GM23338 (cell line): Measurements from ENCODE around the gene TMUB1. TPM values are rescaled to one million over a fixed set of nuclear protein-coding genes. Genes with fewer than 3 reads are reported as not detected.

ENCODE experiments used
- ATAC-seq: fragments of 200-7000 bp; cut with Tn5 transposase; 3 replicates; pipeline ENCODE4 v1.9.1; 2020
- DNase-seq: peaks from one replicate; pipeline ENCODE4 v3.0.0-alpha.2; 2015; ENCODE audit warnings: low spot score
- H2AFZ ChIP-seq: fragments of 200-600 bp; sonication (generic); 2 replicates; pipeline ENCODE4 v1.8.0; 2016; ENCODE audit warnings: antibody characterized with exemption, mild to moderate bottlenecking, moderate library complexity
- H3F3A ChIP-seq: fragments of 200-600 bp; sonication (generic); replicated peaks from 2 replicates; pipeline ENCODE4 v1.8.0; 2017; ENCODE audit warnings: antibody characterized with exemption, mixed run types, low read depth
- H3K27ac ChIP-seq: fragments of 200-600 bp; sonication (generic); 2 replicates; pipeline ENCODE4 v1.6.1; 2016; ENCODE audit warnings: low read depth
- H3K27me3 ChIP-seq: fragments of 200-600 bp; sonication (generic); 2 replicates; pipeline ENCODE4 v1.8.0; 2016; ENCODE audit warnings: mild to moderate bottlenecking, mixed run types, moderate library complexity; ENCODE audit not compliant: insufficient read depth
- H3K36me3 ChIP-seq: fragments of 200-600 bp; sonication (generic); 2 replicates; pipeline ENCODE4 v1.8.0; 2016; ENCODE audit warnings: mild to moderate bottlenecking; ENCODE audit not compliant: insufficient read depth
- H3K4me1 ChIP-seq: fragments of 200-600 bp; sonication (generic); 2 replicates; pipeline ENCODE4 v1.8.0; 2016; ENCODE audit warnings: mild to moderate bottlenecking, moderate library complexity; ENCODE audit not compliant: insufficient read depth
- H3K4me2 ChIP-seq: fragments of 200-600 bp; sonication (generic); 2 replicates; pipeline ENCODE4 v1.7.1; 2017; ENCODE audit warnings: mixed run types
- H3K4me3 ChIP-seq: fragments of 200-600 bp; sonication (generic); 2 replicates; pipeline ENCODE4 v1.6.1; 2016; ENCODE audit warnings: mixed run types
- H3K79me2 ChIP-seq: fragments of 200-600 bp; sonication (generic); replicated peaks from 2 replicates; pipeline ENCODE4 v1.8.0; 2017; ENCODE audit warnings: mild to moderate bottlenecking; ENCODE audit not compliant: insufficient read depth
- H3K9me2 ChIP-seq: fragments of 200-600 bp; sonication (generic); 2 replicates; pipeline ENCODE4 v1.8.0; 2017; ENCODE audit not compliant: insufficient read depth
- H4K20me1 ChIP-seq: fragments of 200-600 bp; sonication (generic); replicated peaks from 2 replicates; pipeline ENCODE4 v1.8.0; 2017; ENCODE audit warnings: mild to moderate bottlenecking; ENCODE audit not compliant: insufficient read depth
- H3K27ac Mint-ChIP-seq: 2 replicates; pipeline ENCODE4 v1.8.0; 2020; ENCODE audit warnings: inconsistent platforms, mild to moderate bottlenecking, moderate library complexity, mixed read lengths
- H3K27me3 Mint-ChIP-seq: 3 replicates; pipeline ENCODE4 v1.8.0; 2022; ENCODE audit warnings: low read depth, mild to moderate bottlenecking, moderate library complexity, mixed read lengths, inconsistent platforms; ENCODE audit not compliant: insufficient read depth, poor library complexity
- H3K36me3 Mint-ChIP-seq: 3 replicates; pipeline ENCODE4 v1.8.0; 2021; ENCODE audit warnings: low read depth, mild to moderate bottlenecking, inconsistent platforms, moderate library complexity, mixed read lengths
- H3K4me1 Mint-ChIP-seq: 3 replicates; pipeline ENCODE4 v1.8.0; 2020; ENCODE audit warnings: mild to moderate bottlenecking, inconsistent platforms, mixed read lengths
- H3K4me3 Mint-ChIP-seq: 3 replicates; pipeline ENCODE4 v1.8.0; 2021; ENCODE audit warnings: moderate library complexity, mild to moderate bottlenecking, inconsistent platforms, mixed read lengths
- H3K9me3 Mint-ChIP-seq: 3 replicates; pipeline ENCODE4 v1.8.0; 2020; ENCODE audit warnings: moderate library complexity, mild to moderate bottlenecking, inconsistent platforms, mixed read lengths
- CREB1 ChIP-seq: fragments of 250-450 bp; sonication (Bioruptor Pico); IDR thresholded peaks from 2 replicates; pipeline ENCODE4 v1.5.0; 2020; ENCODE audit warnings: low read depth, mild to moderate bottlenecking, moderate library complexity
- EZH2 ChIP-seq: fragments of 200-600 bp; sonication (generic); IDR thresholded peaks from one replicate; pipeline ENCODE4 v1.8.0; 2017; ENCODE audit warnings: antibody characterized with exemption, mild to moderate bottlenecking, low read depth; ENCODE audit not compliant: unreplicated experiment
- EZH2phosphoT487 ChIP-seq: fragments of 200-600 bp; sonication (generic); IDR thresholded peaks from one replicate; pipeline ENCODE4 v1.8.1; 2018; ENCODE audit warnings: antibody characterized with exemption; ENCODE audit not compliant: unreplicated experiment
- JUNB ChIP-seq: IDR thresholded peaks from one replicate; pipeline ENCODE4 v1.6.1; 2016; ENCODE audit warnings: antibody characterized with exemption; ENCODE audit not compliant: unreplicated experiment
- NANOG ChIP-seq: IDR thresholded peaks from 2 replicates; pipeline ENCODE4 v1.6.1; 2016; ENCODE audit warnings: antibody characterized with exemption, borderline replicate concordance
- POLR2AphosphoS5 ChIP-seq: IDR thresholded peaks from 2 replicates; pipeline ENCODE4 v1.6.1; 2016; ENCODE audit warnings: antibody characterized with exemption, low read depth
- STAT1 ChIP-seq: IDR thresholded peaks from one replicate; pipeline ENCODE4 v1.6.1; 2016; ENCODE audit warnings: antibody characterized with exemption; ENCODE audit not compliant: unreplicated experiment
- ZNF114 ChIP-seq: fragments of 250-450 bp; sonication (Bioruptor Pico); IDR thresholded peaks from 2 replicates; pipeline ENCODE4 v1.5.0; 2020; ENCODE audit warnings: mild to moderate bottlenecking, moderate library complexity
- ZNF331 ChIP-seq: fragments of 250-450 bp; sonication (Bioruptor Pico); IDR thresholded peaks from 2 replicates; pipeline ENCODE4 v1.5.0; 2020; ENCODE audit warnings: low read depth, mild to moderate bottlenecking, moderate library complexity
- polyA plus RNA-seq: library from polyadenylated mRNA; unstranded; fragments of >200 nt; fragmentation: Nextera tagmentation; extraction: Ambion mirVana; gene quantifications from 2 replicates; pipeline ENCODE4 v1.2.1, GENCODE V29; 2016
- total RNA-seq: library from RNA; depleted of rRNA; stranded (reverse); fragments of >200 nt; shearing (Covaris generic); gene quantifications from 2 replicates; pipeline ENCODE4 v1.2.3, GENCODE V29; 2014
- TF ChIP-seq, protein P1 (sequence below): IDR thresholded peaks from one replicate; pipeline ENCODE4 v1.6.1; 2018; ENCODE audit warnings: antibody characterized with exemption; ENCODE audit not compliant: unreplicated experiment
- TF ChIP-seq, protein P2 (sequence below), 2 experiments: fragments of 200-600 bp in 1 of 2; sonication (generic) in 1 of 2; conservative IDR thresholded peaks; 2 replicates each; pipeline versions ENCODE4 v1.5.1 to v1.6.1; 2016 to 2017; ENCODE audit warnings: antibody characterized with exemption in 2 of 2, low read depth in 2 of 2, mild to moderate bottlenecking in 2 of 2, moderate library complexity in 1 of 2
- TF ChIP-seq, protein P3 (sequence below): IDR thresholded peaks from 2 replicates; pipeline ENCODE4 v1.6.1; 2016; ENCODE audit warnings: antibody characterized with exemption
- TF ChIP-seq, protein P4 (sequence below): fragments of 250-450 bp; sonication (Bioruptor Pico); IDR thresholded peaks from 2 replicates; pipeline ENCODE4 v1.5.0; 2020; ENCODE audit warnings: mild to moderate bottlenecking, moderate library complexity

Gene TMUB1
- total and polyA plus RNA-seq, 2 experiments from 2014 or later = 47.6 to 61.1 TPM

DNA sequence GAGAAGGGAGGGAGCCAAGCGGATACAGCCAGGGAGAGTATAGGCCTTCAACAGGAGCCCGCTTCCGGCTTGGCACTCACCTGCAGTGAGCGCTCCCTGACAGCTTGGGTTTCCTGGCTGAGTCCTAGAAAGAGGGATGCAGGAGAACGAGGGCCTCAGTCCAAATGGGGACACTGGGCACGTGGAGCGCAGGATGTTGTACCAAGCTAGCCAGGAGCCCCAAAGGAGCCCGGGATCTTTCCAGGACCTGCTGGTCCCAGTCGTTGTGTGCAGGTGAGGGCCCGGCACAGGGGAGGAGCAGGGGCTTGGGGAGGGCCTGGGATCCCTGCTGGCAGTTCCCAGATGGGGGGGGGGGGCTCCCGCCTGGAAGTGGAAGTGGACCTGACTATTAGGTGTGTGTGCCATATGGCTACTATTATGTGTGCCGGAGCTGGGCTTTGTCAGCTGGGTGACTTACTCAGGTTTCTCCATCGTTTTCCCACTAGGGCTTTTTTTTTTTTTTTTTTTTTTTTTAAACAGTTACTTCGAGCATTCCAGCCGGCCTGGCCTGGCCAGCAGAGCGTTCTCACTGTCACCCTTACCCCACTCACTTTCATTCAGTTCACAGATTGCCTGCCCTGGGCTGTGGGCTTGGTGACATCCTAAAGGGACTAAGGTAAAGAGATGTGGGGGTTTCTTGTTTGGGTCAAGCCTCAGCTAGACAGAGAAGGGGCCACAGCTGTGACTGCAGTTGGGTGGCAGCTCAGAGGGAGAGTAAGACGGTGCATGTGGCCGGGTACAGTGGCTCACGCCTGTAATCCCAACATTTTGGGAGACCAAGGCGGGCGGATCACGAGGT, 6.8 kb upstream of the TMUB1 start:
- peaks cover 37% of the 10 kb centered on the region for H3K27me3 ChIP-seq
- H3K4me1 ChIP-seq = peaks cover 24% of the 10 kb centered on the region
- Mint-ChIP-seq H3K27me3 (peaks cover 40% of the 10 kb centered on the region), H3K4me3 (peak overlapping the region; percentile 76; the same call in 1 of the 3 replicates), H3K36me3 (peaks cover 15% of the 10 kb centered on the region), H3K27ac (no peak overlapping the region), H3K9me3 (no peaks in the 10 kb centered on the region), H3K4me1 (peaks cover 44% of the 10 kb centered on the region)
- H3F3A ChIP-seq = peaks cover 18% of the 10 kb centered on the region
- no peak overlapping the region for H2AFZ ChIP-seq
- H3K9me2 ChIP-seq = no peaks in the 10 kb centered on the region
- ATAC-seq = no peak
- no peaks in the 10 kb centered on the region for H3K36me3 ChIP-seq
- H3K27ac ChIP-seq = no peak overlapping the region
- H3K79me2 ChIP-seq = peaks cover 78% of the 10 kb centered on the region
- 0 out of 2 replicates have a peak overlapping the region, but pooled peaks have one; percentile 88 for H3K4me3 ChIP-seq
- H3K4me2 ChIP-seq = peak overlapping the region; percentile 98
- TF ChIP-seq ZNF331 (CRISPR knock-in tag) = no peak
- TF ChIP-seq JUNB = no peak
- TF ChIP-seq, protein P1, sequence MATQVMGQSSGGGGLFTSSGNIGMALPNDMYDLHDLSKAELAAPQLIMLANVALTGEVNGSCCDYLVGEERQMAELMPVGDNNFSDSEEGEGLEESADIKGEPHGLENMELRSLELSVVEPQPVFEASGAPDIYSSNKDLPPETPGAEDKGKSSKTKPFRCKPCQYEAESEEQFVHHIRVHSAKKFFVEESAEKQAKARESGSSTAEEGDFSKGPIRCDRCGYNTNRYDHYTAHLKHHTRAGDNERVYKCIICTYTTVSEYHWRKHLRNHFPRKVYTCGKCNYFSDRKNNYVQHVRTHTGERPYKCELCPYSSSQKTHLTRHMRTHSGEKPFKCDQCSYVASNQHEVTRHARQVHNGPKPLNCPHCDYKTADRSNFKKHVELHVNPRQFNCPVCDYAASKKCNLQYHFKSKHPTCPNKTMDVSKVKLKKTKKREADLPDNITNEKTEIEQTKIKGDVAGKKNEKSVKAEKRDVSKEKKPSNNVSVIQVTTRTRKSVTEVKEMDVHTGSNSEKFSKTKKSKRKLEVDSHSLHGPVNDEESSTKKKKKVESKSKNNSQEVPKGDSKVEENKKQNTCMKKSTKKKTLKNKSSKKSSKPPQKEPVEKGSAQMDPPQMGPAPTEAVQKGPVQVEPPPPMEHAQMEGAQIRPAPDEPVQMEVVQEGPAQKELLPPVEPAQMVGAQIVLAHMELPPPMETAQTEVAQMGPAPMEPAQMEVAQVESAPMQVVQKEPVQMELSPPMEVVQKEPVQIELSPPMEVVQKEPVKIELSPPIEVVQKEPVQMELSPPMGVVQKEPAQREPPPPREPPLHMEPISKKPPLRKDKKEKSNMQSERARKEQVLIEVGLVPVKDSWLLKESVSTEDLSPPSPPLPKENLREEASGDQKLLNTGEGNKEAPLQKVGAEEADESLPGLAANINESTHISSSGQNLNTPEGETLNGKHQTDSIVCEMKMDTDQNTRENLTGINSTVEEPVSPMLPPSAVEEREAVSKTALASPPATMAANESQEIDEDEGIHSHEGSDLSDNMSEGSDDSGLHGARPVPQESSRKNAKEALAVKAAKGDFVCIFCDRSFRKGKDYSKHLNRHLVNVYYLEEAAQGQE = no peak
- no peak for TF ChIP-seq ZNF114 (CRISPR knock-in tag)
- no peak for TF ChIP-seq NANOG
- TF ChIP-seq POLR2AphosphoS5 = no peak
- no peak for TF ChIP-seq EZH2phosphoT487
- TF ChIP-seq, protein P2, sequence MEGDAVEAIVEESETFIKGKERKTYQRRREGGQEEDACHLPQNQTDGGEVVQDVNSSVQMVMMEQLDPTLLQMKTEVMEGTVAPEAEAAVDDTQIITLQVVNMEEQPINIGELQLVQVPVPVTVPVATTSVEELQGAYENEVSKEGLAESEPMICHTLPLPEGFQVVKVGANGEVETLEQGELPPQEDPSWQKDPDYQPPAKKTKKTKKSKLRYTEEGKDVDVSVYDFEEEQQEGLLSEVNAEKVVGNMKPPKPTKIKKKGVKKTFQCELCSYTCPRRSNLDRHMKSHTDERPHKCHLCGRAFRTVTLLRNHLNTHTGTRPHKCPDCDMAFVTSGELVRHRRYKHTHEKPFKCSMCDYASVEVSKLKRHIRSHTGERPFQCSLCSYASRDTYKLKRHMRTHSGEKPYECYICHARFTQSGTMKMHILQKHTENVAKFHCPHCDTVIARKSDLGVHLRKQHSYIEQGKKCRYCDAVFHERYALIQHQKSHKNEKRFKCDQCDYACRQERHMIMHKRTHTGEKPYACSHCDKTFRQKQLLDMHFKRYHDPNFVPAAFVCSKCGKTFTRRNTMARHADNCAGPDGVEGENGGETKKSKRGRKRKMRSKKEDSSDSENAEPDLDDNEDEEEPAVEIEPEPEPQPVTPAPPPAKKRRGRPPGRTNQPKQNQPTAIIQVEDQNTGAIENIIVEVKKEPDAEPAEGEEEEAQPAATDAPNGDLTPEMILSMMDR (conservative IDR thresholded peaks at IDR 0.05; ENCODE audit: low read depth in 2 of 2) = no peak
- no peak for TF ChIP-seq STAT1
- TF ChIP-seq EZH2 = no peak
- no peak for TF ChIP-seq CREB1 (CRISPR knock-in tag)
- TF ChIP-seq, protein P3, sequence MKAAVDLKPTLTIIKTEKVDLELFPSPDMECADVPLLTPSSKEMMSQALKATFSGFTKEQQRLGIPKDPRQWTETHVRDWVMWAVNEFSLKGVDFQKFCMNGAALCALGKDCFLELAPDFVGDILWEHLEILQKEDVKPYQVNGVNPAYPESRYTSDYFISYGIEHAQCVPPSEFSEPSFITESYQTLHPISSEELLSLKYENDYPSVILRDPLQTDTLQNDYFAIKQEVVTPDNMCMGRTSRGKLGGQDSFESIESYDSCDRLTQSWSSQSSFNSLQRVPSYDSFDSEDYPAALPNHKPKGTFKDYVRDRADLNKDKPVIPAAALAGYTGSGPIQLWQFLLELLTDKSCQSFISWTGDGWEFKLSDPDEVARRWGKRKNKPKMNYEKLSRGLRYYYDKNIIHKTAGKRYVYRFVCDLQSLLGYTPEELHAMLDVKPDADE = no peak
- TF ChIP-seq, protein P4, sequence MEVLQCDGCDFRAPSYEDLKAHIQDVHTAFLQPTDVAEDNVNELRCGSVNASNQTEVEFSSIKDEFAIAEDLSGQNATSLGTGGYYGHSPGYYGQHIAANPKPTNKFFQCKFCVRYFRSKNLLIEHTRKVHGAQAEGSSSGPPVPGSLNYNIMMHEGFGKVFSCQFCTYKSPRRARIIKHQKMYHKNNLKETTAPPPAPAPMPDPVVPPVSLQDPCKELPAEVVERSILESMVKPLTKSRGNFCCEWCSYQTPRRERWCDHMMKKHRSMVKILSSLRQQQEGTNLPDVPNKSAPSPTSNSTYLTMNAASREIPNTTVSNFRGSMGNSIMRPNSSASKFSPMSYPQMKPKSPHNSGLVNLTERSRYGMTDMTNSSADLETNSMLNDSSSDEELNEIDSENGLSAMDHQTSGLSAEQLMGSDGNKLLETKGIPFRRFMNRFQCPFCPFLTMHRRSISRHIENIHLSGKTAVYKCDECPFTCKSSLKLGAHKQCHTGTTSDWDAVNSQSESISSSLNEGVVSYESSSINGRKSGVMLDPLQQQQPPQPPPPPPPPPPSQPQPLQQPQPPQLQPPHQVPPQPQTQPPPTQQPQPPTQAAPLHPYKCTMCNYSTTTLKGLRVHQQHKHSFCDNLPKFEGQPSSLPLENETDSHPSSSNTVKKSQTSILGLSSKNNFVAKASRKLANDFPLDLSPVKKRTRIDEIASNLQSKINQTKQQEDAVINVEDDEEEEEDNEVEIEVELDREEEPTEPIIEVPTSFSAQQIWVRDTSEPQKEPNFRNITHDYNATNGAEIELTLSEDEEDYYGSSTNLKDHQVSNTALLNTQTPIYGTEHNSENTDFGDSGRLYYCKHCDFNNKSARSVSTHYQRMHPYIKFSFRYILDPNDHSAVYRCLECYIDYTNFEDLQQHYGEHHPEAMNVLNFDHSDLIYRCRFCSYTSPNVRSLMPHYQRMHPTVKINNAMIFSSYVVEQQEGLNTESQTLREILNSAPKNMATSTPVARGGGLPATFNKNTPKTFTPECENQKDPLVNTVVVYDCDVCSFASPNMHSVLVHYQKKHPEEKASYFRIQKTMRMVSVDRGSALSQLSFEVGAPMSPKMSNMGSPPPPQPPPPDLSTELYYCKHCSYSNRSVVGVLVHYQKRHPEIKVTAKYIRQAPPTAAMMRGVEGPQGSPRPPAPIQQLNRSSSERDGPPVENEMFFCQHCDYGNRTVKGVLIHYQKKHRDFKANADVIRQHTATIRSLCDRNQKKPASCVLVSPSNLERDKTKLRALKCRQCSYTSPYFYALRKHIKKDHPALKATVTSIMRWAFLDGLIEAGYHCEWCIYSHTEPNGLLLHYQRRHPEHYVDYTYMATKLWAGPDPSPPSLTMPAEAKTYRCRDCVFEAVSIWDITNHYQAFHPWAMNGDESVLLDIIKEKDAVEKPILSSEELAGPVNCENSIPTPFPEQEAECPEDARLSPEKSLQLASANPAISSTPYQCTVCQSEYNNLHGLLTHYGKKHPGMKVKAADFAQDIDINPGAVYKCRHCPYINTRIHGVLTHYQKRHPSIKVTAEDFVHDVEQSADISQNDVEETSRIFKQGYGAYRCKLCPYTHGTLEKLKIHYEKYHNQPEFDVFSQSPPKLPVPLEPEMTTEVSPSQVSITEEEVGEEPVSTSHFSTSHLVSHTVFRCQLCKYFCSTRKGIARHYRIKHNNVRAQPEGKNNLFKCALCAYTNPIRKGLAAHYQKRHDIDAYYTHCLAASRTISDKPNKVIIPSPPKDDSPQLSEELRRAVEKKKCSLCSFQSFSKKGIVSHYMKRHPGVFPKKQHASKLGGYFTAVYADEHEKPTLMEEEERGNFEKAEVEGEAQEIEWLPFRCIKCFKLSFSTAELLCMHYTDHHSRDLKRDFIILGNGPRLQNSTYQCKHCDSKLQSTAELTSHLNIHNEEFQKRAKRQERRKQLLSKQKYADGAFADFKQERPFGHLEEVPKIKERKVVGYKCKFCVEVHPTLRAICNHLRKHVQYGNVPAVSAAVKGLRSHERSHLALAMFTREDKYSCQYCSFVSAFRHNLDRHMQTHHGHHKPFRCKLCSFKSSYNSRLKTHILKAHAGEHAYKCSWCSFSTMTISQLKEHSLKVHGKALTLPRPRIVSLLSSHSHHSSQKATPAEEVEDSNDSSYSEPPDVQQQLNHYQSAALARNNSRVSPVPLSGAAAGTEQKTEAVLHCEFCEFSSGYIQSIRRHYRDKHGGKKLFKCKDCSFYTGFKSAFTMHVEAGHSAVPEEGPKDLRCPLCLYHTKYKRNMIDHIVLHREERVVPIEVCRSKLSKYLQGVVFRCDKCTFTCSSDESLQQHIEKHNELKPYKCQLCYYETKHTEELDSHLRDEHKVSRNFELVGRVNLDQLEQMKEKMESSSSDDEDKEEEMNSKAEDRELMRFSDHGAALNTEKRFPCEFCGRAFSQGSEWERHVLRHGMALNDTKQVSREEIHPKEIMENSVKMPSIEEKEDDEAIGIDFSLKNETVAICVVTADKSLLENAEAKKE (CRISPR knock-in tag) = no peak
- peaks cover 72% of the 10 kb centered on the region for H4K20me1 ChIP-seq
- no peak for DNase-seq
